GM19239 (cell line): ENCODE results near the gene TPRA1.

Experiments used
- DNase-seq: peaks from one replicate; pipeline ENCODE4 v3.0.0; 2011; ENCODE audit warnings: low spot score; ENCODE audit not compliant: insufficient read length
- FAIRE-seq: peaks from 2 replicates; lab custom pipeline; 2011; peaks lifted over from hg19 to GRCh38; lab: Jason Lieb, UNC

TPRA1 gene

GRCh38 chr3:127590593-127591465, at the start of gene TPRA1:
TPRA1 (minus strand) TSS chr3:127590733; CDS start chr3:127580146, 10,587 bp downstream.
- FAIRE-seq: peak; percentile 96
- peak; percentile 91 for DNase-seq

- DNase-seq (no peak), FAIRE-seq (no peak)
These were observed 49.5 kb upstream of the TPRA1 start for GRCh38 chr3:127640042-127640355.

- DNase-seq (no peak), FAIRE-seq (no peak)
These were observed 48.9 kb upstream of the TPRA1 start for GRCh38 chr3:127639173-127640041.

DNA sequence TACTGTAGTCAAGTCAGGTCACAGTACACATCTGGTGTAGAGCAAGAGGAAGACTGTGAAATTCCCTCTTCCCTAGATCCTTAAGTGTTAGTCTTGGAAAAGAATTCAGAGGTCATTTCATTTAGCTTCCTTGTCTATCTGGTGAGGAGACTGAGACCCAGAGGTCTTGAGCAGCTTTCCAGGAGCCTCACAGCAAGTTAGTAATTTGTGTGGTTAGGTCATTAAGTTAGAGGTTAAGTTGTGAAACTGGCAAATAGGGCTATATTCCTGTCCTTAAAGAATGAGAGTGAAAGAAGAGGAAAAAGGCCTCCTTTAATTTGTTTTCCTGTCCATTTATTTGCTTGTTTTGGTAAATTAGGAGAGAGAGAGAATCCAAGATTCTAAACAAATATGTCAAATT, 47.4 kb upstream of the TPRA1 start:
- DNase-seq: no peak
- FAIRE-seq: no peak

DNA sequence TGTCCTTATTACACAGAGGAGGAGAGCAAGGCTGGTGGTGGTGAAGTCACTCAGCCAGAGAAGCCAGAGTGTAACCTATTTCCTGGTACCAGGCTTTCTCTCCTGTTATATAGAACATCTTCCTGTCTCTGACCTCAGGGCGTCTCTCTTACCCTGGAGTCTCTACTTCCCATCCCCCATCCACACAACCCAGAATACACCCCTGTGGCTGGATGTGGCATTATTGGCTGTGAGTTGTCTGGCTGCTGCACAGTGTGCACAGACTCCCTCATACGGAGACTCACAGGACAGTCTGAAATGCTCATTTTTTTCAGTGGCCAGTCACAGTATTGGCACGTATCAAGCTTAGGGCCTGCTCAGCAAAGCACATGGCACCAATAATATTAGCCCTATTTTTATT, 47.0 kb upstream of the TPRA1 start:
- FAIRE-seq (no peak), DNase-seq (no peak)

DNA sequence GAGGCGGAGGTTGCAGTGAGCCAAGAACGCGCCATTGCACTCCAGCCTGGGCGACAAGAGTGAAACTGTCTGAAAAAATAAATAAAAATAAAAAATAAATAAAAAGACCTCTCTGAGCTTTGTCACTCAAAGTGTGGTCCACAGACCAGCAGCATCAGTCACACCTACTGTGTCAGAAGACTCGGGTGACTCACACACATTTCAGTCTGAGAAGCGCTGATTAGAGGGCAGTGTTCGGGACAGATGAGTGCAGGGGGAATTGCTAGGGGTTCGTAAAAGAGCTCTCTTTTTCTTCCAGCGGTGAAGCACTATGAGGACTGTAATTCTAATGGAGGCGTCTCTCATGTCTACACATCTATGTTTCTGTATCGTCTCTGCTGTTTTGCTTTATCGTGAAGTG, 44.1 kb upstream of the TPRA1 start:
- FAIRE-seq (no peak), DNase-seq (no peak)

DNA sequence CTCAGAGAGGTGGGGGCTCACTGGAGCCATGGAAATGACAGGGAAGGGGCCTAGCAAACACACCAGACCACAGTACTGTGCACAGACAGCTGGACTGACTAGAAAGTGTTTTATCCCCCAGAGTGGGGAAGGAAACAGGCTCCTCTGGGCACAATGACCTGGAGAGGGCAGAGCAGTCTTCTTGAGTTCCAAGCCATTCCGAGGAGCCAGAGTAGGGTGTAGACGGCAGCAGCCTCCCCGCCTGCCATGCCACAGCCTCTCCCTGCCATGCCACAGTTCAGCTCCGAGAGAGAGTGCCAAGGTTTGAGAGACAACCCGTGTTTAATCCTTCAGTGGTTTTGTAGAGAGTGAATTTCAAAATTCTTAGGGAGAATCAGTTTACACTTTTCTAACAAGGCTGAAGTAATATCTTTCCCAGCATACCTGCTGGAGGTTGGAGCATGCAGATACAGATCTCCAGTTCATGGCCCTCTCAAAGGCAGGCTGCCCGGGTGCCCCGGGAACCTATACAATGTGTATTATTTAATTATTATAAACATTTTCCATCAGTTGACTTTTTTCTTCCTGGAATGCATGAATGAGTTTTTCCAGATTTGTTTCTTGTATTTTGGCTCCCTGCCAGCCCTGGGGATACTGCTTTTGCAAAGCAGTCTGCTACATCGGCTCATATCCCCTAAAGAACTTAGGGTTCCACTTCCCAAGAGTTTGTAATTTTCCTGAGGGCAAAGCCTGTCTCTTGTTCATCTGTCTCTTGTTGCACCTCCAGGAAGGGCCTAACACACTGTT, 41.7 kb upstream of the TPRA1 start:
- FAIRE-seq: no peak
- DNase-seq: no peak

GRCh38 chr3:127630811-127631714, 40.5 kb upstream of the TPRA1 start:
- FAIRE-seq: no peak
- DNase-seq: no peak

DNA sequence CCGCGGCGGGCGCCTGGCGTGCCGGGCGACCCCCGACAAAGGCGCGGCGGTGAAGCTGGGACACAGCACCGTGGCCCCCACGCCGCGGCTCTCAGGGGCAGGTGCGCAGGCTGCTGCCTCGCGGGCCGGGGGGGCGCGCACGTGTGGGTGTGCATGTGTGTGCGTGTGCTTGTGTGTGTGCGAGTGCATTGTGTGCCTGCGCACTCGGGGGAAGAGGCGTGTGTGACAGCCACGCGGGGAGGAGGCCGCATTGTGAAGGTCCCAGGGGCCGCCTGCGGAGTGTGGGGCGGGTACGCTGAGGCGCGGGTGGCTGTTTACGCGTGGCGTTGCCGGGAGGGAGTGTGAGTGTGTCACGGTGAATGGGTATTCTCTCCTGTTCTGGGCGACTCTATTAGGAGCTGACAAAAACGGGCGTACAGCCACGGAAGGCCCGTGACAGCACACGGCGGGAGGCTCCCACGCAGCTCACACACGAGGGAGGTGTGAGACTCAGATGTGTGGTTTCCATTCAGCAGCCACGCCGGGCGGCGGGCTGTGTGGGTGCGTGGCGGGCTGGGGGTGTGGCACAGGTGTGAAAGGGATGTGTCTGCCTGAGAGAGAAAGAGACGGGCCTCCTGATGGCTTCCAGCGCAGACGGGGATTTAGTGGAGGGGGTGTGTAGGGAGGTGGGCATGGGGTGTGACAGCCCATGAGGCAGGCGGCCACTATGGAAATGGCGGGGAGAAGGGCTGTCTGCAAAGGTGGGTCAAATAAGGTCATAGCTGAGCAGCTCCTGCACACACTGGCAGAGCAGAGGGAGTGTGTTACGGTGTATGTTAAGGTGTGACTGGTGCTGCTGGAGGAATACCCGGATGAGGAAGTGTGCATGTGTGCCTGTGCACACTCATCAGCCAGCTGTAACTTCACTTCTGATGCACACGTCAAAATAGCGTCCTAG, 39.2 kb upstream of the TPRA1 start:
- FAIRE-seq: no peak
- peak; percentile 16 for DNase-seq

- no peak for FAIRE-seq
These were observed 38.4 kb upstream of the TPRA1 start, which contains the start of gene PODXL2 for GRCh38 chr3:127628788-127629466. PODXL2 (plus strand) TSS chr3:127629185; CDS start chr3:127629220, 35 bp downstream.

DNA sequence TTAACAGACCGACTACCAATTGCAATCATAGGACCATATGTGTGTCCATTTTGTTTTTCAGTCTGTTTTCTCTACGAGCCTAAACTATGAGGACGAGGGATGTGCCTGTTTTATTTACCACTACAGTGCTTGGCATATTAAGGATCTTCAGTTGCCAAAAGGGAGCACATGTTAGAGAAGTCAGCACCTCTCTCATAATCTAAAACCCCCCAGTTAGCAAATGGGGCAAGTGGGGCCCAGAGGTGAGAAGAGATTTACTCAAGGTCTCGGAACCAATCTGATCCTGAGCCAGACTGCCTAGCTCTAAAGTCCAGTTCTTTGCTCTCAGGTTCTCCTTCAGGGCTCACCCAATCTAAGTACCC, 37.9 kb upstream of the TPRA1 start:
- DNase-seq: no peak
- FAIRE-seq: no peak

More at GRCh38 chr3:127628788-127629466, 38.4 kb upstream of the TPRA1 start, which contains the start of gene PODXL2:
- peak; percentile 56 for DNase-seq

DNA sequence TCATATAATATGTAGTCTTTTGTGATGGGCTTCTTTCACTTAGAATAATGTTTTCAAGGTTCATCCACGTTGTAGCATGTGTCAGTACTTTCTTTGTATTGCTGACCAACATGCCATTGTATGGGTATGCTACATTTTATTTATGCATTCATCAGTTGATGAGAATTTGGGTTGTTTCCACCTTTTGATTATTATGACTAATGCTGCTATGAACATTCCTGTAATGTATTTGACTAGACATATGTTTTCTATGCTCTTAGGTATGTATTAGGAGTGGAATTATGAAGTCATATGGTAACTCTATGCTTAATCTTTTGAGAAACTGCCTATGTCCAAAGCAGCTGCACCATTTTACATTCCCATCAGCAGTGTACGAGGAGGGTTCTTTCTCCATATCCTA, 35.3 kb upstream of the TPRA1 start:
- DNase-seq: no peak
- no peak for FAIRE-seq

GRCh38 chr3:127624063-127624462, 33.5 kb upstream of the TPRA1 start:
- DNase-seq (no peak), FAIRE-seq (no peak)

GRCh38 chr3:127622772-127623576, 32.4 kb upstream of the TPRA1 start:
- FAIRE-seq (no peak), DNase-seq (no peak)

DNA sequence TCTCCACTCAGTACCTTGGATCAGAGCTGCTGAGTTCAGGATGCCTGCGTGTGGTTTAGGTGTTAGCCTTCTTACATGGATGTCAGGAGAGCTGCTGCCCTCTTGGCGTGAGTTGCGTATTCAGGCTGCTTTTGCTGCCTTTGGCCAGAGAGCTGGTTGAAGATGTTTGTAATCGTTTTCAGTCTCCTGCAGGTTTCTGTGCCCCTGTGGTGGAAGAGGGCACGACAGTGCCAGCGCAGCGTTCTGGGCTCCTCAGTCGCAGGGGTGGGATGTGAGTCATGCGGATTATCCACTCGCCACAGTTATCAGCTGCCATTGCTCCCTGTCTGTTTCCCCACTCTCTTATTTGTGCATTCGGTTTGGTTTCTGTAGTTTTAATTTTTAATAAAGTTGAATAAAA, 31.5 kb upstream of the TPRA1 start:
- no peak for FAIRE-seq
- no peak for DNase-seq

DNA sequence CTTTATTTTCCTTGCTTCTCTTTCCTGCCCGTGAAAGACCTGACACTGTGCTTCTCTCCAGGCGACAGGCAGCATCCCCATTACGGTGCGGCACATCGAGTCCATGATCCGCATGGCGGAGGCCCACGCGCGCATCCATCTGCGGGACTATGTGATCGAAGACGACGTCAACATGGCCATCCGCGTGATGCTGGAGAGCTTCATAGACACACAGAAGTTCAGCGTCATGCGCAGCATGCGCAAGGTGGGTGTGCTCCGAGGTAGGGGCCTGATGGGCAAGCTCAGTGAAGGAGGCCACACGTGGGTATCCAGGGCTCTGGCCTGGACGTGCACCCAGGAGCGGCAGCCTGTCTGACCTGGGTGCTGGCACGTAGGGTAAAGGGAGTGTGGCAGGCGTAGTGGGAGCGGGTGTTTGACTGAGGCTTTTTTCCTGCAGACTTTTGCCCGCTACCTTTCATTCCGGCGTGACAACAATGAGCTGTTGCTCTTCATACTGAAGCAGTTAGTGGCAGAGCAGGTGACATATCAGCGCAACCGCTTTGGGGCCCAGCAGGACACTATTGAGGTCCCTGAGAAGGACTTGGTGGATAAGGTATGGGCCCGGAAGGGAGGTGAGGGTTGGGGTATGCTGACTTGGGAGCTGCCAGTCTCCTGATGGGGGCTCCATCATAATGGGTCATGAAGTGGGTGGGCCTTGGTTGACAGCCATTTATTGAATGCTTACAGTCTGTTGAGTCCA, 30.3 kb upstream of the TPRA1 start:
- DNase-seq: no peak
- FAIRE-seq: no peak
